Smooth muscle cell (in vitro differentiated cells): ENCODE results near the gene GSTA4. TPM values are rescaled to one million over a fixed set of nuclear protein-coding genes. Genes with fewer than 3 reads are reported as not detected.

Source experiments
- DNase-seq: peaks from one replicate; lab custom pipeline; 2025; ENCODE audit not compliant: unreplicated experiment; lab: John Stamatoyannopoulos, UW
- H2AFZ ChIP-seq: fragments of 200-600 bp; sonication (generic); 2 replicates; pipeline ENCODE4 v1.6.0; 2016; ENCODE audit warnings: antibody characterized with exemption, low read depth, mild to moderate bottlenecking
- H3F3A ChIP-seq: fragments of 200-600 bp; sonication (generic); 2 replicates; pipeline ENCODE4 v1.6.0; 2017; ENCODE audit warnings: antibody characterized with exemption, low read depth
- H3K27ac ChIP-seq: fragments of 200-600 bp; sonication (generic); 2 replicates; pipeline ENCODE4 v1.5.1; 2016; ENCODE audit warnings: low read depth, mild to moderate bottlenecking
- H3K27me3 ChIP-seq: fragments of 200-600 bp; sonication (generic); 2 replicates; pipeline ENCODE4 v1.6.1; 2016; ENCODE audit warnings: low read depth, mild to moderate bottlenecking
- H3K36me3 ChIP-seq: fragments of 200-600 bp; sonication (generic); 2 replicates; pipeline ENCODE4 v1.5.1; 2016; ENCODE audit warnings: low read depth
- H3K4me1 ChIP-seq: fragments of 200-600 bp; sonication (generic); 2 replicates; pipeline ENCODE4 v1.5.1; 2016; ENCODE audit warnings: low read depth
- H3K4me2 ChIP-seq: fragments of 200-600 bp; sonication (generic); 2 replicates; pipeline ENCODE4 v1.6.0; 2016; ENCODE audit warnings: mild to moderate bottlenecking
- H3K4me3 ChIP-seq: fragments of 200-600 bp; sonication (generic); 2 replicates; pipeline ENCODE4 v1.5.1; 2016; ENCODE audit warnings: mild to moderate bottlenecking
- H3K79me2 ChIP-seq: fragments of 200-600 bp; sonication (generic); 2 replicates; pipeline ENCODE4 v1.6.0; 2016; ENCODE audit warnings: low read depth, mild to moderate bottlenecking
- H3K9ac ChIP-seq: fragments of 200-600 bp; sonication (generic); 2 replicates; pipeline ENCODE4 v1.6.0; 2016; ENCODE audit warnings: low read depth
- H3K9me3 ChIP-seq: fragments of 200-600 bp; sonication (generic); replicated peaks from 2 replicates; pipeline ENCODE4 v1.5.1; 2016; ENCODE audit warnings: low read depth
- H4K20me1 ChIP-seq: fragments of 200-600 bp; sonication (generic); 2 replicates; pipeline ENCODE4 v1.6.0; 2016; ENCODE audit warnings: low read depth
- CTCF ChIP-seq: fragments of 200-600 bp; sonication (generic); IDR thresholded peaks from 2 replicates; pipeline ENCODE4 v1.5.1; 2017; ENCODE audit warnings: borderline replicate concordance, mild to moderate bottlenecking, antibody characterized with exemption; ENCODE audit not compliant: insufficient read depth, poor library complexity, severe bottlenecking
- WGBS: methylation state at CpG from one replicate; pipeline ENCODE4 v1.1.7; 2016; ENCODE audit warnings: low lambda C conversion rate; 5-methylcytosine and 5-hydroxymethylcytosine counted together
- polyA plus RNA-seq: library from polyadenylated mRNA; unstranded; fragments of >200 nt; fragmentation: Nextera tagmentation; extraction: Ambion mirVana; gene quantifications from 2 replicates; pipeline ENCODE4 v1.2.1, GENCODE V29; 2016
- total RNA-seq: library from RNA; depleted of rRNA; stranded (reverse); fragments of >200 nt; gene quantifications from 2 replicates; pipeline ENCODE4 v1.2.3, GENCODE V29; 2014

Gene GSTA4
- total and polyA plus RNA-seq, 2 experiments from 2014 or later = 60.2 to 62.6 TPM

GRCh38 chr6:53018446-53018845 is 23.4 kb upstream of the GSTA4 start:
- Histone ChIP-seq H3K9ac (no peak overlapping the region), H3K79me2 (no peaks in the 10 kb centered on the region), H3K4me3 (no peak overlapping the region), H3K27me3 (no peaks in the 10 kb centered on the region), H3K36me3 (peaks cover 15% of the 10 kb centered on the region), H3K4me2 (no peak overlapping the region), H3K9me3 (no peaks in the 10 kb centered on the region), H4K20me1 (no peaks in the 10 kb centered on the region), H3F3A (no peaks in the 10 kb centered on the region), H3K4me1 (no peaks in the 10 kb centered on the region), H3K27ac (no peak overlapping the region), H2AFZ (no peak overlapping the region)
- WGBS = 100% methylated on average over 2 of the region's 2 CpGs
- no peak for TF ChIP-seq CTCF
- DNase-seq = no peak

- H3K4me3 ChIP-seq = no peak overlapping the region
- no peak overlapping the region for H2AFZ ChIP-seq
- H3F3A ChIP-seq = no peaks in the 10 kb centered on the region
- no peaks in the 10 kb centered on the region for H3K27me3 ChIP-seq
- H3K9me3 ChIP-seq = no peaks in the 10 kb centered on the region
- no peak for DNase-seq
- H4K20me1 ChIP-seq = no peaks in the 10 kb centered on the region
- H3K4me1 ChIP-seq = no peaks in the 10 kb centered on the region
- H3K79me2 ChIP-seq = no peaks in the 10 kb centered on the region
- no peak overlapping the region for H3K9ac ChIP-seq
- H3K36me3 ChIP-seq = peaks cover 15% of the 10 kb centered on the region
- TF ChIP-seq CTCF = no peak
- 86% methylated on average over 1 of the region's 1 CpG for WGBS
- no peak overlapping the region for H3K4me2 ChIP-seq
- no peak overlapping the region for H3K27ac ChIP-seq
Observed at GRCh38 chr6:53015486-53015885, 20.4 kb upstream of the GSTA4 start.

- no peaks in the 10 kb centered on the region for H3F3A ChIP-seq
- no peaks in the 10 kb centered on the region for H4K20me1 ChIP-seq
- H3K36me3 ChIP-seq = peaks cover 15% of the 10 kb centered on the region
- no peaks in the 10 kb centered on the region for H3K4me1 ChIP-seq
- H3K4me3 ChIP-seq = no peak overlapping the region
- WGBS = 59% methylated on average over 1 of the region's 1 CpG
- no peak overlapping the region for H3K4me2 ChIP-seq
- H3K27ac ChIP-seq = no peak overlapping the region
- H2AFZ ChIP-seq = no peak overlapping the region
- no peak for DNase-seq
- no peaks in the 10 kb centered on the region for H3K27me3 ChIP-seq
- H3K9ac ChIP-seq = no peak overlapping the region
- no peaks in the 10 kb centered on the region for H3K79me2 ChIP-seq
- TF ChIP-seq CTCF = no peak
- H3K9me3 ChIP-seq = no peaks in the 10 kb centered on the region
Observed at GRCh38 chr6:53014744-53015143, 19.7 kb upstream of the GSTA4 start.

DNA sequence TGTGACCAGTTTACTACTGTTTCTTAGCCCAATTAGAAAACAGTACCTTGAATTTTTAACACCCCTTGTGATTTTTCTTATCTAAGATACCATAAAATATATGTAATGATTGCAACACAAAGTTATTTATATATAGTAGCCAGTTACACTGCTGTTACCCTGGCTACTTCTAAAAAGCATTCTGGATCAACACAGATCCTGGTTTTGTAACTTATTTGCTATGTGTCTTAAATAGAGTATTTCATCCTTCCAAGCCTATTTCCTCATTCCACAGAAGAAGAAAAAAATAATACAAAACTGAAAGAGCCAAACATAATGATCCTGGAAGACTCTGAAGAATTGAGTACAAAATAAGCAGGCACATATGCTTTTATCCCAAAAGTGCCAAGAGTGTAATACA is 19.0 kb upstream of the GSTA4 start:
- no peak for DNase-seq
- Histone ChIP-seq H3F3A (no peaks in the 10 kb centered on the region), H3K9ac (no peak overlapping the region), H2AFZ (no peak overlapping the region), H3K4me2 (no peak overlapping the region), H3K4me3 (no peak overlapping the region), H3K9me3 (no peaks in the 10 kb centered on the region), H3K27me3 (no peaks in the 10 kb centered on the region), H3K79me2 (no peaks in the 10 kb centered on the region), H3K36me3 (peaks cover 15% of the 10 kb centered on the region), H4K20me1 (no peaks in the 10 kb centered on the region), H3K27ac (no peak overlapping the region), H3K4me1 (no peaks in the 10 kb centered on the region)
- no peak for TF ChIP-seq CTCF
